Kasumi-1 (cell line): ENCODE data around the gene NPTX2.

ENCODE experiments used
- DNase-seq, 2 experiments: peaks; one replicate each; lab custom pipeline; 2025; lab: John Stamatoyannopoulos, UW

Gene NPTX2

DNA sequence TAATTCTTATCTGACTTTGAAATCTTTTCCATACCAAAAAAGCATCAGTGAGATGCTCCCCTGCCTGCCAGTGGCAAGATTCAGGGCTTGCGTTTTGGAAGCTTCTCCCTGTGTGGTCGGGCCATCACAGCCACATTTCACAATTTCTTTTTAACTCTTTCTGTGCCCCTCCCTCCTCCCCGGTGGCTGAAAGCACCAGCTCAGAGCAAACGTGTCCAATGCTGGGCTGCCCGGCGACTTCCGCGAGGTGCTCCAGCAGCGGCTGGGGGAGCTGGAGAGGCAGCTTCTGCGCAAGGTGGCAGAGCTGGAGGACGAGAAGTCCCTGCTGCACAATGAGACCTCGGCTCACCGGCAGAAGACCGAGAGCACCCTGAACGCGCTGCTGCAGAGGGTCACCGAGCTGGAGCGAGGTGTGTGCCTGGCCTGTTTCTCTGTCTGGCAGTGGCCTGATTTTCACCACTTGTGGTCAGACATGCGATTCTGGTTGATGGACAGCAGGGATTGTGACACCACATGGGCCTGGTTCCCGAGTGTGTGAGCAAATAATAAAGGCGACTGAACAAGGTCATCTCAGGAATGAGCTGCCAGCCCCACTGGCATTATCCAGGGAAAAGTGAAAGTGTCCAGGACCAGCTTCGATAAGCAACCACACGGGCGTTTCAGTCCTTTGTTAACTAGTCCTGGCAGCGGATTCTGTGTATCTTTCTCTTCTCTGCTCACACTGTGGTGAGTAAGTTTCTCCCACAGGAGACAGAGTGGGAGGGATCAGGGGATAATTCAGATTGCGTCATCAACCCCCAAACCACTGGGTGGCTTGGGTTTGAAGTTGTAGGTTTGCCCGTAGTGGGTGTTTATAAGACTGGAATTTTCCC lies 2.6 kb downstream of the NPTX2 start:
- DNase-seq: no peak

DNA sequence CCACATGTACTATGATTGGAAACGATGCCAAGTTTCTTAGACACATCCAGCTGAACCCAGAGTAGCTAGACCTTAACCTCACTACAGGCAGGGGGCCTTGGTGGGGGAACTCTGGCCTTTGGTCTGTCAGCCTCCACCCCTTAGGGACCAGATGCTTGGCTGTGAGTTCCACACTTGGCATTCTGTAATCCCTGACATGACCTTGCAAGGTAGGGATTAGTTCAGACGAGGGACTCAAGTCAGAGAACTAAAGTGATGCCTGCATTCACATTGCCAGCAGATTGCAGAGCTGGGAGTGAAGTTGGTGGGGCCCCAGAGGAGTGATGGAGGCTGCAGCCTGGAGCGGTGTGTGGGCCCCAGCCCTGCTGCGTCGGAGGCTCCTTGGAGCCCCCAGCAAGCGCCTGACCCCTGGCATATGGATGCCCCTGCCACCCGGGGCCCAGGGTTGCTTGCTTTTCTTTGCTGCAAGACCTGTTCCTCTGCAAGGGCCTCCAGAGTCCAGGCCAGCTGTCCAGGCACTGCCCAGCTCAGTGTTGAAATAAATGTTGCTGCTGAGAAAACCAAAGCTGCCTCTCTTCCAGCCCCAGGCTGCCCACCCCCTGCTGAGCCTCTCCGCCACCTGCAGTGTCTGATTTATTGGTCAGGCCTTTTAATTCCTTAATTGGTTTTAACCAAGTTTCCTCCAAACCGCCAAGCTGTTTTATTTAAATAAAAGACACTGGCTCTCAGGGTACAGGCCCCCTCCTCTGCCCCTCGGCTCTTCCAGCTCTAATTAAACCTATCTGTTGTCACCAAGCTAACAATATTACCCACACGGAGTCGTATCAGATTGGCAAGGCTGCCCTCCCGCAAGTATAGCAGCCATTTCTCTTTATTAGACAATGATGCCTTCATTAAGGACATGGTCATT lies 4.7 kb downstream of the NPTX2 start:
- DNase-seq: no peak

DNA sequence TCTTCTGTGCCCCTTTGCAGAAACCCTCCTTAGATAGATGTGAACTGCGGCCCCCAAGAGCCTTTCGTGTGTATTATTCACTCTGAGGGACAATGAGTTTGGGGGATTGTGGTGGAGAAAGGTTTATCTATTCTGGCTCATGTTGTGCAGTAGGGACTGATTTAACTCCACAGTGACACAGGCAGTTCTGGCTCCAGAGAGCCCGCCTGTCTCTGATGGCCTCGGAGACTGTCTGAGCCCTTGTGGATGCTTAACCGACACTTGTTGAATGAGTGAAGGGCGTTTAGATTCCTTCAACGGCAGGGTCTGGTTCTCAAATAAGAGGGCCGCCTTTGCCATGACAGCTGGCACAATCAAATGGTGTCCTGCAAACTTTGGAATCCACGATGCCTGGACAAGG lies 5.8 kb downstream of the NPTX2 start:
- no peak for DNase-seq

DNA sequence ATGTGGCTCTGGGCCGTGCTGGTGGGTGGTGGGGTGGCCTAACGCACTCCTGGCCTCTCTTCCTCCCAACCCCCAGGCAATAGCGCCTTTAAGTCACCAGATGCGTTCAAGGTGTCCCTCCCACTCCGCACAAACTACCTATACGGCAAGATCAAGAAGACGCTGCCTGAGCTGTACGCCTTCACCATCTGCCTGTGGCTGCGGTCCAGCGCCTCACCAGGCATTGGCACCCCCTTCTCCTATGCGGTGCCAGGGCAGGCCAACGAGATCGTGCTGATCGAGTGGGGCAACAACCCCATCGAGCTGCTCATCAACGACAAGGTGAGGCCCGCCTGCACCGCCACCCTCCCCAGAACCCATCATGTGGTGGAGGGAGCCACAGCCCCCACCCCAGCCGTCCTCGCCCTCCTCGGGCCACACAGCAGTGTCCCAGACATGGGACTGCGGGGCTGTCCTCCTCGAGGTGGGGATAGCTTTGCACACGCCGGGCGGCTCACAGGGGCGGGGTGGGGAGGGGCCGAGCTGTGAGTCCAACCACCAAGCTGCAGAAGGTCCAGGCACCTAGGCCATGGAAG lies 7.8 kb downstream of the NPTX2 start:
- DNase-seq: no peak

DNA sequence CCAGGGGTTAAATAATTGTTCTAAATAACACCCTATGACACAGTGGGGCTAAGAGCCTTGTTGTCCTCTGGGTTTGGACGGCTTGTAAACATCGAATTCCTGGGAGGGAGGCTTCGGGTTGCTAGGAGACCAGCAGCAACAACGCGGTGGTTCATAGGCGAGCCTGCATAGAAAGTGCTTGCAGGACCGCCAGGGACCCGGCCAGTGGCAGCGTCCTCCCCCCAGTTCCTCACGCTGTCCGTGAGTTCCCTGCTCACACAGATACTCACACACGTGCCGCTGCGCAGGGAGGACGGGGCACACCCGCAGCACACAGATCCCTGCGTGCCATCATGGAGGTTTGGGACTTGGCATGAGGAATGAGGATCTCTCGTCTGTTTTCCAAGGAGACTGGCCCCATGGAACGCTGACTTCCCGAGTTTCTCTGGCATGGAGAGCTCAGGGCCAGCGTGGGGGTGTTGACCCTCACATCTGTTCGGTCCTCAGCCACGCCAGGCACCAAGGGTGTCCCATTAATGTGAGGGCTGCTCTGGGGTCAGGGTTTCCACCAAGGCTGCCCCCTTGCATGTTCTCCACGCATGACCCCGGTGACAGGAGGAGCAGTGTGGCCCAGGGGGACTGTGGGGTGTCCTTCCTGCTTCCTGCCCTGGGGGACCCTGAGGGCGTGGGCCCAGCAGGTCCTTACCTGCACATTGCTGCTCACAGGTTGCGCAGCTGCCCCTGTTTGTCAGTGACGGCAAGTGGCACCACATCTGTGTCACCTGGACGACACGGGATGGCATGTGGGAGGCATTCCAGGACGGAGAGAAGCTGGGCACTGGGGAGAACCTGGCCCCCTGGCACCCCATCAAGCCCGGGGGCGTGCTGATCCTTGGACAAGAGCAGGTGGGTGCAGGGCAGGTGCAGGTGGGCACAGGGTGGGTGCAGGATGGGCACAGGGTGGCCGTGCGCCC lies 9.7 kb downstream of the NPTX2 start:
- DNase-seq: no peak

DNA sequence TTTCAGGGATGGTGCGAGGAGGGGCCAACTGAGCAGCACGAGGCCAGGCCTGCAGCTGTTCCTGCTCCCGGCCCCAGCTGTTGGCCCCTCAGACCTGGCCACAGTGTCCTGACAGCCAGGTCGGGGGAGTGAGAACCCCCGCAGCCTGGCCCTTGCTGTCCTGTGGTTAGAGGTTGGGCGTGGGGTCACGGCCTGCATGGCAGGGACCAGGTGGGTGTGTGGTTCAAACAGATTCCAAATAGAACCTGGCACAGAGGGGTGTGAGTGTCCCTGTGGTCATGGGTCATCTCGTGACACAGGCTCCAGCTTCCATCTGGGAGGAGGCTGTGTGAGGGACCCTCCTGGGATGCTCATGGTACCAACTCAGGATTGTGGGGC lies 10.3 kb downstream of the NPTX2 start:
- no peak for DNase-seq

DNA sequence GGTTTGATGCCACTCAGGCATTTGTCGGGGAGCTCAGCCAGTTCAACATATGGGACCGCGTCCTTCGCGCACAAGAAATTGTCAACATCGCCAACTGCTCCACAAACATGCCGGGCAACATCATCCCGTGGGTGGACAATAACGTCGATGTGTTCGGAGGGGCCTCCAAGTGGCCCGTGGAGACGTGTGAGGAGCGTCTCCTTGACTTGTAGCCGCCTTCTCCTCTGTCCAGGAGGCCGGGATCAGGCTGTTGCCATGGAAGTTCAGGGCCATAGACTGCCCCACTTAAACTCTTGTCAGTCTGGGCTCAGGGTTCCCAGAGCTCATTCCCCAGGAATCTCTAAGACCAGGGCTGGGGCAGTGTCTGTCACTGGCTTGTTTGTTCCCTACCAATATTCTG lies 11.3 kb downstream of the NPTX2 start:
- no peak for DNase-seq

DNA sequence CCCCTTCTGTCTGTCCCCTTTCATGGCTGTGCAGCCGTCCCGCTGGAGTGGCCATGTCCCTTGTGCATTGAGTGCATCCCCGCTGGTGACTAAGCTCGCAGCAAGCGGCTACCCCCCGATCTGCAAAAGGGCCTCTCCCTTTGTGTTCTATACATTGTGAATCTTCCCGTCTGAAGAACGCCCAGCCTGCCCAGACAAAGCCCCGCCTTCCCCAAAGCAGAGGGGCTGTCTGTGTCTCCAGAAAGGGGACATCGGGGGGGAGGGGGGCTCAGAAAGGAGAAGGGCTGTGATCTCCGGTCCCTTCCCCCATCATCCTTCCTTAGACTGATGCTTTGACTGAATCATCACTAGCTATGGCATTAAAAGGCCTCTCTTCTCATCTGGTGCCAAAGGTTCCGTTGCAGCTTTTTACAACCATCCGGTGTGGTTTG lies 11.9 kb downstream of the NPTX2 start:
- peak; percentile 13 to 41 for DNase-seq

DNA sequence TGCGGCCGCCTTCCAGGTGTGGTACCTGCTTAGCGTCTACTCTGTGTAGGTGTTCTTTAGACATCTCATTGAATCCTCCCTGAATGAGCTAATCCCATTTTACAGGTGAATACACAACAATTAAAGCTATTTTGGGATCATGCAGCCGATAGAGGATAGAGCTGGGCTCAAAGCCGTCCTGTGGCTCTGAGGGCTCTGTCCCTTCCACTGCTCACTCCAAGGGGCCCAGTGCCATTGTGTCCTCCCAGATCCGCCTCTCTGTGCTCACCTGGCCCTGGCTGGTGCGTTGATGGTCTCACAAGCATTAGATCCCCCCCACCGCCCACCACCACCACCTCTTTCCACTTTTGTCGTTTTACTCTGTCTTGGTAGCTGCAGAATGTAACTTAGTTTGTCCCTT lies 13.1 kb downstream of the NPTX2 start:
- DNase-seq: no peak

DNA sequence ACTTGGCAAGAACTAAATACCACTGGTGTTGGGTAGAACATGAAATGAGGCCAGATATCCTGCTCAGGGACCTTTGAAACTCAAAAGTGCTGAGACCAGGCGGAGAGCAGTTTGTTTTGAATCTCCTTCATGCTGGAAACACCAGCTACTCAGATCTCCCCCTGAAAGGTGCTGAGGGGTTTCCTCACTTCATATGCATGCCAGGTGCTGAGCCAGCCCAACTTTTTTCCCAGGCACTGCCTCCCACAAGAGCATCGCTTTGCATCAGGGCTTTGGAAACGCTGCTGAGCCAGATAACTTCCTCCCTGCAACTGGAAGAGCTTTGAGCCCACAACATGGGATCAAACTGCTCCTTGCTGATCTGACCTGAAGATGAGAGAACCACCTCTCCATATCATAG lies 13.7 kb downstream of the NPTX2 start:
- DNase-seq: no peak

DNA sequence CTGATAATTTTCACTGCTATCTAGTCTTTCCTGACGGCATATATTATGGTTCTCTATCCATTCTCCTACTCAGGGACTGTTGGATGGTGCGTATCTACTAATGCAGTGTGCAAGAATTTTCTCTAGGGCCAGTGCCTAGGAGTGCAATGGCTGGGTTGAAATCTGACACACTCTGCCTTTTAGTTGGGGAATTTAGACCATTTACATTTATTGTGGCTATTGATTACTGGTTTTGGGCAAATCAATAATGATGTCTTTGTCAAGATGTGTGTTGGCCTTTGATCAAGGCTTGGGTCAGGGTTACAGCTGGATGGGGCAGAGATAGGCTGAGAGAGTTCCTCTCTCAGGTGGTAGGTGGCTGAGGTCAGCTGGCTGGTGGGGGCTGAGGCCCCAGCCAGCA lies 21.8 kb downstream of the NPTX2 start:
- no peak for DNase-seq

DNA sequence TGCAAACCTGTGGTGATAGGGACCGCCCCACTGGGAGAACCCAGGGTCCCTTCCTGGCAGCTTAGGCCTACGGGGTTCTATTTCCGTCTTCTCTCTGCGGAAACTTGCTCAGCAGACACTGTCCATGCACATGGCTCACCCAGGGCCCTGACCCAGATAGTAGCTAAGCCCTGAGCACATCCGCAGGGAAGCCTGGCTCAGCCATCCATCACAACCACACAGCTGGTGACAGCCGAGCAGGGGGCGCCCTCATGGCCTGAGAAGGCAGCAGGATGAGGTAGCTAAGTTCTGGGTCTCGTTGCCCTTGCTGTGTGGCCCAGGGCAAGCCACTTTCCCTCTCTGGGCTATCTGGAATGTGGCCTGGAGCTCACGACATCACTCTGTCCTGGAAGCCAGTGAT lies 23.3 kb downstream of the NPTX2 start:
- DNase-seq: no peak

DNA sequence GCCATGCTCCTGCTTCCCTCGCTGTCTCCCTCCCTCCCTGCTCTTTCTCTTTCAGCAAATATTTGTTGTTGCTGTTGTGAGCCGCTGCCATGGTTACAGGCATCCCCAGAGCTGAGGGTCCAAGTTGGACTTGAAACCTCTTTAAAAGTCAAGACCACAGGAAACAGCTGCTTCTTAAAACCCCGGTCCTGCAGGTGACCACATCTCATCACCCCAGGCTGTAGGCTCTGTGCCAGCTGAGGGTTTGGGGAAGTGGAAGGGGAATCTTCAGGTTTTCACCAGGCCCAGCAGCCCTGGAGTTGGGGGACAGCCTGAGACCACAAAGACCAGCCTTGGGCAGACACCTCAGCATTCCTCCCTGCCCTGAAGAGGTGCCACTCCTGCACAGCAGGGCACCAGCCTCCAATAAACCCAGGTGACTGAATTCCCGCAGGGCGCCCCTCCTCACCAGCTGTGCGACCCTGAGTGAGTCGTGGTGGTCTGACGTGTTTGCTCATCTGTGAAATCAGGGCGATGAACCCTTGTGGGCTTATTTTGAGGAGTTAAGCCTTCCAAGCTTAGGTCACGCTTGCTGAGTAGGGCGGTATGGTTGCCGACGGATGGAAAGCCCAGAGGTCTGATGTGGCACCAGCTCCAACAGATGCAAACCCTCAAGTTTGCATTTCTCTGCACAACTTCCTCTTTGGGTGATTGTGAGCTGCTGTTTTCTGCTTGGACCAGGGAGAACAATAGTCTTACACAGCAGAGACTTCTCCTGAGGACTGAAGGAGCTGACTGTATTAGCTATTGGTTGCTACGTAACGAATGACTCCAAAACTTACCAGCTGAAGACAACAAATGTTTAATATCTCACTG lies 24.8 kb downstream of the NPTX2 start:
- DNase-seq: peak; percentile 89 to 93

DNA sequence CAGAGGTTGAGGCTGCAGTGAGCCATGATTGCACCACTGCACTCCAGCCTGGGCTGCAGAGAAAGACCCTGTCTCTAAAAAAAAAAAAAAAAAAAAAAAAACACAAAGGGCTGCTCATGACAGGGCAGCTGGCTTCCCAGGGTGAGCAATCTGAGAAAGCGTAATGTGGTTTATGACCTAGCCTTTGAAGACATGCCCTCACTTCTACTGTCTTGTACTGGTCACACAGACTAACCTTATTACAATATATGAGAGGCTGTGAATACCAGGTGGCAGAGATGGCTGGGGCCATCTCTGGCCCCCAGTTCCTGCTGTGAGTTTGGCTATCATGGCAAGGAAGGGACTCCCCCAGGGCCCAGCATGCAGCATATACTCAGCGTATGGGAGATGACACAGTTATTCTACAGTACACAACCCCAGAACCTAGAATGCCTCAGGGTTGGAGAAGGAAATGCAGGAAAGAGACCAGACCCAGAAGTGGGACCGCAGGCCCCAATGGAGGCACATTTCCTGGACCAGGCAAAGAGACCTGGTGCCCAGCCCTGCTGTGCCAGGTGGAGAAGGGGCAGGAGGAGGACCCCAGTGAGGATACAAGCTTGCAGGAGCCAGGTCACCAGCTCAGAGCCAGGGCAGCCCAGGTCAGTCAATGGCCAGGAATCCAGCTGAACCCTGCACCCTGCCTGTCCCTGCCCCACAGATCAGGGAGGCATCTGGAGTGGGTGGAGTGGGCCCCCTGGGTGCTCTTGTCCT lies 26.3 kb downstream of the NPTX2 start:
- no peak for DNase-seq

DNA sequence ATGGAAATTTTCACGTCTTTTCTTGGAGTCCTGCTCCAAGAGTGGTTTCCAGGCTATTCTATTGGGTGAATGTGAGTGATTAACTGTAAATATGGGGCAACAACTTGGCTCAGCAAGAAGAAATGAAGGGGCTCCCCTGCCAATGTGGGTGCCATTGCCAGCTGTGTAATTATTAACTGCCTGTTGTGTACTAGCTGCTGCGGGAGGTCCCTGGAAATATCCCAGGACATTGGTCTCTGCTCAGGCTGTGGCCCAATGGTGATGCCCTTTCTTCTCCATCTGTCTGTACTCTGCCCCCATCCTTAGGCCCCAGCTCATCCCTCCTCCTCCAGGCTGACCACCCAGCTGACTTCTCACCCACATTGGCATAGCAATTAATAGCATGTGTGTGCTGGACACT lies 29.4 kb downstream of the NPTX2 start:
- no peak for DNase-seq

DNA sequence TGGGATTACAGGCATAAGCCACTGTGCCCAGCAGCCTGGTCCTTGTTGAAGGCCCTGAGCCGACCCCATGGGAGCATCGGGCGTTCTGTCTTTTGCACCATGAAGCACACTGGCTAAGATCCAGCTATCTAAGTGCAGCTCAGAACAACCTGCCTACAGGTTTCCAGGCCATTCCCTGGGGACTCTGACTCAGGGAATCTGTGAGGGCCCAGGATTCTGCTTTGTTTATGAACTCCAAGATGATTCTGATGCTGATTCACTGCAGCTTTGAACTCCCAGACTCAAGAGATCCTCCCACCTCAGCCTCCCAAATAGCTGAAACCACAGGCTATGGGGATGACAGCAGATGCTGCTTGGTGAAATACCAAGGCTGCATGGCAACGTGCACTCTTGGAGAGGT lies 30.2 kb downstream of the NPTX2 start:
- no peak for DNase-seq

DNA sequence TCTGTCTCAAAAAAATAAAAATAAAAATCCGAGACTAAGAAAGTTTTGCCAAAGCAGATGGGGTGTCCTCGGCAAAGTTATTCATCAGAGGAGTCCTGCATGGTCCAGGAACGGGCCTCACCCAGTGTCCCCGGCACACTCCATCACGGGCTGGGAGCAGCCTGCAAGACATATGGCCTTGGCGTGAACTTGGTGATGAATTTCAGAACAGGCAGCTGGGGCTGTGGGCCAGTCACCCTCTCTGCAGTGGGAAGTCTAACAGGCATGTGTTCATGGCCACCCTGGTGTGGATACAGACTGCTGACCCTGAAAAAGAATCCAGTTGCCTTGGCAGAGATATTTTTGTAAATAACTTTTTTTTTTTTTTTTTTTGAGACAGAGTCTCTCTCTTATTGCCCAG lies 34.7 kb downstream of the NPTX2 start:
- DNase-seq: no peak

DNA sequence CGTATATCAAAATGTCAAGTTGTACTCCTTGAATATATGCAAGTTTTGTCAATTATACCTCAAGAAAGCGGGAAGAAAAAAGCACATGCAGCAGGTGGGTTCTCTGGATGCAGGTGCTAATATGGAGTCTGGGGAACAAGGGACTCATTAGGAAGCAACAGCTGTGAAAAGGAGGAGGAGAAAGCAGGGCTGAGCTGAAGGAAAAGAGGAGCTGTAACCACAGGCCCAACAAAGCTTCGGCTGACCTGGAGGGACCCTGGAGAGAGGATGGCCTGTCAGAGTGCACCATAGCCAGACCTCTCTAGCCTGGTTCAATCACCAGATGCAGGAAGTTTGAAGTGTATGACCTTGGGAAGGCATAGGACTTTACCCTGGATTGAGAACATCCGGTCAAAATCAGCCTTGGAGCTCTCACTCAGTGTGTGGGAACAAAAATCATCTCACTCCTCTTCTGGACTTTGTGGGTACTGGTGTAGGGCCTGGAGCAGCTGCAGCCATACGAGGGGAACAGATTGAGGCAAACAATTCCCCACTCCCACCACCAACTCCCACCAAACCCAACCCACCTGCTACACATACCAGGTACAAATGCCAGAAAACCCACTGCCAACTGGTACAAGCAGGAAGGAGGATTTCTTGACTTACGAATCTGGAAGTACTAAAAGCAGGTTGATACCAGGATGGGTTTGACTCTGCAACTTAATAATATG lies 36.7 kb downstream of the NPTX2 start:
- DNase-seq: no peak

DNA sequence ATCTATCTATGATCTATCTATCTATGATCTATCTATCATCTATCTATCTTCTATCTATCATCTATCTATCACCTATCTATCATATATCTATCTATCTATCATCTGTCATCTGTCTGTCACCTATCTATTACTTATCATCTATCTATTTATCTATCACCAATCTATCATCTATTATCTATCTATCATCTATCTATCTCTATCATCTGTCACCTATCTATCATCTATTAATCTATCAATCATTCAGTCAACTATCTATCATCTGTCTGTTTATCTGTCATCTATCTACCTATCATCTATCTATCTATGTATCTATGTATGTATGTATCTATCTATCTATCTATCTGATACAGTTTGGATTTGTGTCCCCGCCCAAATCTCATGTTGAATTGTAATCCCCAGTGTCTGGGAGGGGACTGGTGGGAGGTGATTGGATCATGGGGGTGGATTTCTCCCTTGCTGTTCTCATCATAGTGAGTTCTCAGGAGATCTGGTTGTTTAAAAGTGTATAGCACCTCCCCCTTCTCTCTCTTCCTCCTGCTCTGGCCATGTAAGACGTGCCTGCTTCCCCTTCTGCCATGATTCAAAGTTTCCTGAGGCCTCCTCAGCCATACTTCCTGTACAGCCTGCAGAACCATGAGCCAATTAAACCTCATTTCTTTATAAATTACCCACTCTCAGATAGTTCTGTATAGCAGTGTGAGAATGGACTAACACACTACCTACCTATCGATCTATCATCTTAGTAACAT lies 37.6 kb downstream of the NPTX2 start:
- DNase-seq: no peak
